ENCODE results near the gene CEPT1. TPM values are rescaled to one million over a fixed set of nuclear protein-coding genes. Genes with fewer than 3 reads are reported as not detected.

CEPT1 gene
- total and polyA plus RNA-seq, 2 donors (not counting 1 experiment from before 2014, with no cell fraction given) = 26.4 to 74.5 TPM

GRCh38 chr1:111127923-111128643 lies 11.9 kb upstream of the CEPT1 start:
- H3K4me2 ChIP-seq (ENCODE audit: extremely low read depth, insufficient read depth, low read length) = no peak overlapping the region
- H2AFZ ChIP-seq (ENCODE audit: low read length) = no peak overlapping the region
- H4K20me1 ChIP-seq (ENCODE audit: control insufficient read depth, extremely low read depth, insufficient read depth, low read length) = no peaks in the 10 kb centered on the region
- no peaks in the 10 kb centered on the region for H3K9me3 ChIP-seq (ENCODE audit: control insufficient read depth, insufficient read depth, low read depth, low read length)
- no peaks in the 10 kb centered on the region for H3K79me2 ChIP-seq (ENCODE audit: control insufficient read depth, insufficient read depth, low read length)
- no peak overlapping the region for H3K27ac ChIP-seq (ENCODE audit: insufficient read depth, low read length)
- DNase-seq (ENCODE audit: low read depth in 2 of 2) = no peak
- H3K4me3 ChIP-seq (replicated peaks in 1 of 4; ENCODE audit: control extremely low read depth in 1 of 4, insufficient read depth in 1 of 4, low read depth in 3 of 4, low read length in 4 of 4) = no peak overlapping the region
- TF ChIP-seq CTCF (conservative IDR thresholded peaks at IDR 0.05 in 1 of 2, IDR thresholded peaks at IDR 0.05 in 1 of 2; ENCODE audit: low read depth in 1 of 2, low read length in 2 of 2) = no peak
- H3K36me3 ChIP-seq (ENCODE audit: control insufficient read depth, insufficient read depth, low read length) = peaks cover 2% of the 10 kb centered on the region
- H3K27me3 ChIP-seq (ENCODE audit: control insufficient read depth, insufficient read depth, low read length) = no peaks in the 10 kb centered on the region
- no peaks in the 10 kb centered on the region for H3K4me1 ChIP-seq (ENCODE audit: control insufficient read depth, extremely low read depth, insufficient read depth, low read length)
- H3K9ac ChIP-seq (ENCODE audit: insufficient read depth, low read length) = no peak overlapping the region

DNA sequence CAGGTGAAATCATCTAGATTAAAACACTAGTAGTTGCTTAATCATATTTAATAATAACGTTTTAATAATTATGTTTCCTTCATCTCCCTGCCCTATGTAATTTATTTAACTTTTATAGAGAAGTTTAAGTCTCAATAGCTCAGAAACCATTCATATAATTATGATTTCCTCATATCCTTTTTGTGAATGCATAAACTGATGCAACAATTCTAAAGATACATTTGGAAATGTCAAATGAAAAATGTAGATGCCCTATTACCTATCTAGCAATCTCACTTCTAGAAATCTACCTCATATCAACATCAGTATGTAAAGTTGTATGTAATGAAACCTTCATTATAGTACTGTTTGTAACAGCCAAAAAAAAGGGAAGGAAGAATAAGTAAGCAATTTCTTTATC lies 10.6 kb upstream of the CEPT1 start:
- H3K4me1 ChIP-seq (ENCODE audit: control insufficient read depth, extremely low read depth, insufficient read depth, low read length) = no peaks in the 10 kb centered on the region
- H2AFZ ChIP-seq (ENCODE audit: low read length) = no peak overlapping the region
- DNase-seq (ENCODE audit: low read depth in 2 of 2) = no peak
- no peak overlapping the region for H3K27ac ChIP-seq (ENCODE audit: insufficient read depth, low read length)
- no peak overlapping the region for H3K4me2 ChIP-seq (ENCODE audit: extremely low read depth, insufficient read depth, low read length)
- no peaks in the 10 kb centered on the region for H3K79me2 ChIP-seq (ENCODE audit: control insufficient read depth, insufficient read depth, low read length)
- H3K9ac ChIP-seq (ENCODE audit: insufficient read depth, low read length) = no peak overlapping the region
- no peaks in the 10 kb centered on the region for H3K9me3 ChIP-seq (ENCODE audit: control insufficient read depth, insufficient read depth, low read depth, low read length)
- no peaks in the 10 kb centered on the region for H4K20me1 ChIP-seq (ENCODE audit: control insufficient read depth, extremely low read depth, insufficient read depth, low read length)
- H3K27me3 ChIP-seq (ENCODE audit: control insufficient read depth, insufficient read depth, low read length) = no peaks in the 10 kb centered on the region
- TF ChIP-seq EZH2 (IDR thresholded peaks at IDR 0.05; ENCODE audit: low read length, missing control alignments) = no peak
- no peak for TF ChIP-seq CTCF (conservative IDR thresholded peaks at IDR 0.05 in 1 of 2, IDR thresholded peaks at IDR 0.05 in 1 of 2; ENCODE audit: low read depth in 1 of 2, low read length in 2 of 2)
- H3K4me3 ChIP-seq (replicated peaks in 1 of 4; ENCODE audit: control extremely low read depth in 1 of 4, insufficient read depth in 1 of 4, low read depth in 3 of 4, low read length in 4 of 4) = no peak overlapping the region
- peaks cover 2% of the 10 kb centered on the region for H3K36me3 ChIP-seq (ENCODE audit: control insufficient read depth, insufficient read depth, low read length)

GRCh38 chr1:111131693-111132092 lies 8.3 kb upstream of the CEPT1 start:
- TF ChIP-seq EZH2 (IDR thresholded peaks at IDR 0.05; ENCODE audit: low read length, missing control alignments) (no peak), CTCF (conservative IDR thresholded peaks at IDR 0.05 in 1 of 2, IDR thresholded peaks at IDR 0.05 in 1 of 2; ENCODE audit: low read depth in 1 of 2, low read length in 2 of 2) (no peak)
- H3K36me3 ChIP-seq (ENCODE audit: control insufficient read depth, insufficient read depth, low read length) = peaks cover 4% of the 10 kb centered on the region
- no peaks in the 10 kb centered on the region for H3K79me2 ChIP-seq (ENCODE audit: control insufficient read depth, insufficient read depth, low read length)

More at GRCh38 chr1:111131693-111132092, 8.3 kb upstream of the CEPT1 start:
- Histone ChIP-seq H3K4me1 (ENCODE audit: control insufficient read depth, extremely low read depth, insufficient read depth, low read length) (no peaks in the 10 kb centered on the region), H3K4me3 (replicated peaks in 1 of 4; ENCODE audit: control extremely low read depth in 1 of 4, insufficient read depth in 1 of 4, low read depth in 3 of 4, low read length in 4 of 4) (no peak overlapping the region), H3K27ac (ENCODE audit: insufficient read depth, low read length) (no peak overlapping the region), H3K9me3 (ENCODE audit: control insufficient read depth, insufficient read depth, low read depth, low read length) (no peaks in the 10 kb centered on the region), H3K27me3 (ENCODE audit: control insufficient read depth, insufficient read depth, low read length) (no peaks in the 10 kb centered on the region), H3K4me2 (ENCODE audit: extremely low read depth, insufficient read depth, low read length) (no peak overlapping the region), H2AFZ (ENCODE audit: low read length) (no peak overlapping the region), H3K9ac (ENCODE audit: insufficient read depth, low read length) (no peak overlapping the region), H4K20me1 (ENCODE audit: control insufficient read depth, extremely low read depth, insufficient read depth, low read length) (no peaks in the 10 kb centered on the region)
- no peak for DNase-seq (ENCODE audit: low read depth in 2 of 2)

Data from fibroblast of lung (primary cell).